ENCODE measurements around the gene OR2F1.

OR2F1 gene

DNA sequence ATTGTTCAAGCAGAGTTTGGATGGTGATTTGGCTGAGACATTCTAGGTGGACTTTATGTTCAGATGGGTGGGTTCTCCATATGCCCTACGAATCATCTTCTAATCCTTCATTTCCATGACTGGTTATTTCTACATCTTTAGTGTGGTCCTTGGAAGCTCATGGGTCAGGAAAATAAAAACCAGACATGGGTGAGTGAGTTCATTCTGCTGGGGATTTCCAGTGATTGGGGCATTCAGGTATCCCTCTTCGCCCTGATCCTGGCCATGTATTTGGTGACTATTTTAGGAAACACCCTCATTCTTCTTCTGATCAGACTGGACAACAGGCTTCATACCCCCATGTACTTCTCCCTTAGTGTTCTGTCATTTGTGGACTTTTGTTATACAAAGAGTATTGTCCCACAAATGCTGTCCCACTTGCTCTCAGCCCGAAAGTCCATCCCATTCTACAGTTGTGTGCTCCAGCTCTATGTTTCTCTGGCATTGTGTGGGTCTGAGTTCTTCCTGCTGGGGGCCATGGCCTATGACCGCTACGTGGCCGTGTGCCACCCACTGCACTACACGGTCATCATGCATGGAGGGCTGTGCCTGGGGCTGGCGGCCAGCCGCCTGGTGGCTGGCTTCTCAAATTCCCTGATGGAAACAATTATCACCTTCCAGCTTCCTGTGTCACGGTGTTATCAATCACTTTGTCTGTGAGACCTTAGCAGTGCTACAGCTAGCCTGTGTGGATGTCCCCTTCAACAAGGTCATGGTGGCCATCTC lies 26.3 kb downstream of the OR2F1 start:
- DNase-seq (ENCODE audit: low read depth, low spot score), result no peak
- no CpG with 5 or more reads among the region's 10 CpGs for WGBS (ENCODE audit: insufficient coverage, insufficient read length)
- no peak overlapping the region for H3K27ac ChIP-seq (ENCODE audit: low read length)

DNA sequence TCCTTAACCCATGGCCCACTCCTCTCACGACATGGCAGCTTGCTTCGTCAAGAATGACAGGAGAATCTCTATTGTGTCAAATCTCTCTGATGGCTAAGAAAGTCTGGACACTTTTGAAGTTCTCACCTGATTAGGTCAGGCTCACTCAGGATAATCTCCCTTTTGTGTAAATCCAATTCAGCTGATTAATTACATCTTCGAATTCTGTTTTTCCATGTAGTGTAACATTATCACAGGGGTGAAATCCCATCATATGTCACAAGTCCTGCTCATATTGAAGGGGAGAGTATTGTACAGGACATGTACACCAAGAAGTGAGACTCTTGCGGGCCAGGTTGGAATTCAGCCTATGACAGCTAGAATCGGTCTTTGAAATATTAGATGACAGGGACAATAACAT lies 29.3 kb downstream of the OR2F1 start:
- Histone ChIP-seq H3K4me1 (ENCODE audit: control insufficient read depth, insufficient read depth, low read length) (no peaks in the 10 kb centered on the region), H3K36me3 (ENCODE audit: control insufficient read depth, insufficient read depth, low read length) (no peaks in the 10 kb centered on the region), H3K4me3 (ENCODE audit: low read length) (no peak overlapping the region), H3K27ac (ENCODE audit: low read length) (no peak overlapping the region), H3K9me3 (ENCODE audit: control insufficient read depth, insufficient read depth, low read length) (no peaks in the 10 kb centered on the region), H3K27me3 (ENCODE audit: control insufficient read depth, insufficient read depth, low read length) (no peaks in the 10 kb centered on the region)
- no CpG with 5 or more reads among the region's 5 CpGs for WGBS (ENCODE audit: insufficient coverage, insufficient read length)
- no peak for DNase-seq (ENCODE audit: low read depth, low spot score)

More for the DNA sequence above, 26.3 kb downstream of the OR2F1 start:
- no peaks in the 10 kb centered on the region for H3K4me1 ChIP-seq (ENCODE audit: control insufficient read depth, insufficient read depth, low read length)
- no peaks in the 10 kb centered on the region for H3K27me3 ChIP-seq (ENCODE audit: control insufficient read depth, insufficient read depth, low read length)
- H3K36me3 ChIP-seq (ENCODE audit: control insufficient read depth, insufficient read depth, low read length), result no peaks in the 10 kb centered on the region
- H3K4me3 ChIP-seq (ENCODE audit: low read length), result no peak overlapping the region
- no peaks in the 10 kb centered on the region for H3K9me3 ChIP-seq (ENCODE audit: control insufficient read depth, insufficient read depth, low read length)

DNA sequence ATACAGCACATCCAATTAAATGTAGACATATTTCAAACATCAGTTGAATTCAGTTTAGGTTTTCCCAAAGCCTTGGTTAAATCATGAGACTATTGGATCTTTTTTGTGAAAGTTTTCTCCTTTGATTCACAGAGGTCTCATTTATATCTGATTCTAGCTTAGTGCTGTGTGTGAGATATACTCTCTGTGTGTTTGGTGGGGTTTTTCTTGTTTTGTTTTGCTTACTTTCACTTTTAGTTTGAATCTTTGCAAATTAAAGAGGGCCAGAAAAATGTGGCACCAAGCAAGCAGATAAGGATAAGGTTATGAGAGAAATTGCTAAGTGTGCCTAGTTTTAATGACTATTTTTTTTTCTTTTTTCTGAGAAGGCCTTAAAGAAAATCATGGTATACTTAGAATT lies 32.9 kb downstream of the OR2F1 start:
- H3K36me3 ChIP-seq (ENCODE audit: control insufficient read depth, insufficient read depth, low read length), result no peaks in the 10 kb centered on the region
- no peak overlapping the region for H3K4me3 ChIP-seq (ENCODE audit: low read length)
- no peak for DNase-seq (ENCODE audit: low read depth, low spot score)
- H3K27ac ChIP-seq (ENCODE audit: low read length), result no peak overlapping the region
- no peaks in the 10 kb centered on the region for H3K9me3 ChIP-seq (ENCODE audit: control insufficient read depth, insufficient read depth, low read length)
- H3K27me3 ChIP-seq (ENCODE audit: control insufficient read depth, insufficient read depth, low read length), result no peaks in the 10 kb centered on the region
- no peaks in the 10 kb centered on the region for H3K4me1 ChIP-seq (ENCODE audit: control insufficient read depth, insufficient read depth, low read length)

DNA sequence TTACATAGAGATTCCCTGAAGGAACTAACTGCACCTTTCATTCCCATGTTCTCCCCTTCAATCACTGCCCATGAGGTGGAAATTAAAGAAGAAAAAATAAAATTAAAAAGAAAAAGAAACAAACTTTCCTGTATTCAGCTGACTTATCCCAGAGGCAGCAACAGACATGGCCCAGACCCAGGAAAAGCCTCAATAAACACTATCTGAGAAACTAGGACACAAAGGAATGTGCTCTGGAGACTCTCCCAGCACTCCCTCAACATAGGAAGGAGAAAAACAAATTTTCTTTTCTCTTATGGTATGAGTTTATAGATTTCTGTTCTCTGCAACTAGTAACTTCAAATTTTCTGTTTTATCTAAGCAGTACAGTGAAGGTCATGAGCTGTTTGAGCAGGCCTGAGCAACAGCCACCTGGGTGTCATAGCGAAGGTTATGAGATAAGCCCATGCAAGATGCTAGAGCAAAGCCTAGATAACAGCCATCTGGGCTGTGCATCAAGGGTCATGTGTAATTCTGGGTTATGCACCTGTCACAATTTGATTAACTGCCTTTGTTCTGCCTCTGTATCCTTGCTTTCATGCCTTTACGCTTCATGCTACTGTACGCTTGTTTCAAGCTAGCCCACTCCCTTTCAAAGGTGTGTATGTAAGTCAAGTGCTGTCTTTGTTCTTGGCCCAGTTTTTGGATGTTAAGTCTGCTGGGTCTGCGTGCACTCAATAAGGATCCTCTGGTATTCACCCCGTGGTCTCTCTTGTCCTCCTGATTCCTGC lies 34.5 kb downstream of the OR2F1 start:
- Histone ChIP-seq H3K36me3 (ENCODE audit: control insufficient read depth, insufficient read depth, low read length) (no peaks in the 10 kb centered on the region), H3K9me3 (ENCODE audit: control insufficient read depth, insufficient read depth, low read length) (no peaks in the 10 kb centered on the region), H3K27ac (ENCODE audit: low read length) (no peak overlapping the region), H3K27me3 (ENCODE audit: control insufficient read depth, insufficient read depth, low read length) (no peaks in the 10 kb centered on the region), H3K4me1 (ENCODE audit: control insufficient read depth, insufficient read depth, low read length) (no peaks in the 10 kb centered on the region), H3K4me3 (ENCODE audit: low read length) (no peak overlapping the region)
- no CpG with 5 or more reads among the region's 5 CpGs for WGBS (ENCODE audit: insufficient coverage, insufficient read length)
- DNase-seq (ENCODE audit: low read depth, low spot score), result no peak

DNA sequence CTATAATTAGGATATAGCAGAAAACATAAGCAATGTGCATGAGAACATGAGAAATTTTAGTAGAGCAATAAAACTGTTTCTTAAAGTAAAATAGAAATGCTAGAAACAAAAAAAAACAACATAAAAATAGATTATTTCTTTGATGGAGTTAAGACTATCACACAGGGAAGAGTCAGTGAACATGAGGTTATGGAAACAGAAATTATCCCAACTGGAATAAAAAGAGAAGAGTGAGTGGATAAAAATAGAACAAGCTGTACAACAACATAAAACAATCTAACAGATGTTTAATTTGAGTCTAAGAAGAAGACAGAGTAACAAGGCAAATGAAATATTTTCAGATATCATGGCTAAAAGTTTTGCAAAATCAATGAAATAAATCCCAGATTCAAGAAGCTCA lies 38.0 kb downstream of the OR2F1 start:
- H3K27me3 ChIP-seq (ENCODE audit: control insufficient read depth, insufficient read depth, low read length), result no peaks in the 10 kb centered on the region

DNA sequence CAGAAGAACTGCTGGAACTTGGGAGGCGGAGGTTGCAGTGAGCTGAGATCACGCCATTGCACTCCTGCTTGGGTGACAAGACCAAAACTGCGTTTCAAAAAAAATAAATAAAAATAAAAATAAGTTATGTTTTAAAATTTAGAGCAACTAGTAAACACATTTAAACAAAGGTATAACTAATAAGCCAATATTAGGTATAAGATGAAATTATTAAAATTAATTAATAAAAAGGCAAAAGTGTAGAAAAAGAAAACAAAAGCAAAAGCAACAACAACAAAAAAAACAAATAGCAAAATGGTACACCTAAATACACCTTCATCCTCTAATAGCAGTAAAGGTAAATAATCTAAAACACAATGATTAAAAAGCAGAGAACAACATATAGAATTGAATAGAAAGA lies 39.3 kb downstream of the OR2F1 start:
- H3K9me3 ChIP-seq (ENCODE audit: control insufficient read depth, insufficient read depth, low read length), result no peaks in the 10 kb centered on the region
- no peak overlapping the region for H3K4me3 ChIP-seq (ENCODE audit: low read length)
- H3K27me3 ChIP-seq (ENCODE audit: control insufficient read depth, insufficient read depth, low read length), result no peaks in the 10 kb centered on the region
- H3K27ac ChIP-seq (ENCODE audit: low read length), result no peak overlapping the region
- WGBS (ENCODE audit: insufficient coverage, insufficient read length), result no CpG with 5 or more reads among the region's 3 CpGs
- H3K4me1 ChIP-seq (ENCODE audit: control insufficient read depth, insufficient read depth, low read length), result no peaks in the 10 kb centered on the region
- DNase-seq (ENCODE audit: low read depth, low spot score), result no peak
- H3K36me3 ChIP-seq (ENCODE audit: control insufficient read depth, insufficient read depth, low read length), result no peaks in the 10 kb centered on the region

More for the DNA sequence above, 38.0 kb downstream of the OR2F1 start:
- no peak overlapping the region for H3K4me3 ChIP-seq (ENCODE audit: low read length)
- H3K27ac ChIP-seq (ENCODE audit: low read length), result no peak overlapping the region
- no peaks in the 10 kb centered on the region for H3K36me3 ChIP-seq (ENCODE audit: control insufficient read depth, insufficient read depth, low read length)
- H3K9me3 ChIP-seq (ENCODE audit: control insufficient read depth, insufficient read depth, low read length), result no peaks in the 10 kb centered on the region
- no peak for DNase-seq (ENCODE audit: low read depth, low spot score)
- H3K4me1 ChIP-seq (ENCODE audit: control insufficient read depth, insufficient read depth, low read length), result no peaks in the 10 kb centered on the region

DNA sequence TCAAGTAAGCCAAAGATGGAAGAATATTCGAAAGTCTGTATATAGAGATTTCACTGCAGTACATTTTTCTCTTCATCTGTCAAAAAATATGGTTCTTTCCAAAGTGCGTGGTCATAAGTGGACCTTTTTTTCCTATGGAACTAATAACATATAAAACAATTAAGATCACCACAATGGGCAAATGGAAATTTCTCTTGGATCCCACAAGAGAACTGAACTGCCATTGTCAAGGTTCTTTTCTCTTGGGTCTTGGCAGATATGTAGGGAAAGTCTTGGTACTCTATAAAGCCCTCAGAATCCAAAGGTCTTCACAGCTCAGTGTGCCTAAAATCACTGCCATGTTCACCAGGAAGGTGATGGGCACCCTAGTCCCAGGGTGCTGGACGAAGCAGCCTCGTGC lies 45.4 kb downstream of the OR2F1 start, which contains the start of gene OR6B1:
TSS of gene OR6B1 (plus strand) at position 301 of the 400 bp plus-strand sequence. CDS start 3,677 bp downstream, outside the sequence.
- Histone ChIP-seq H3K36me3 (ENCODE audit: control insufficient read depth, insufficient read depth, low read length) (no peaks in the 10 kb centered on the region), H3K27me3 (ENCODE audit: control insufficient read depth, insufficient read depth, low read length) (no peaks in the 10 kb centered on the region), H3K4me1 (ENCODE audit: control insufficient read depth, insufficient read depth, low read length) (no peaks in the 10 kb centered on the region), H3K27ac (ENCODE audit: low read length) (no peak within 1 kb of the TSS), H3K4me3 (ENCODE audit: low read length) (no peak within 1 kb of the TSS), H3K9me3 (ENCODE audit: control insufficient read depth, insufficient read depth, low read length) (no peaks in the 10 kb centered on the region)
- whole genome bisulfite sequencing (ENCODE audit: insufficient coverage, insufficient read length), result no CpG with 5 or more reads among the region's 4 CpGs
- DNase-seq (ENCODE audit: low read depth, low spot score), result no peak

DNA sequence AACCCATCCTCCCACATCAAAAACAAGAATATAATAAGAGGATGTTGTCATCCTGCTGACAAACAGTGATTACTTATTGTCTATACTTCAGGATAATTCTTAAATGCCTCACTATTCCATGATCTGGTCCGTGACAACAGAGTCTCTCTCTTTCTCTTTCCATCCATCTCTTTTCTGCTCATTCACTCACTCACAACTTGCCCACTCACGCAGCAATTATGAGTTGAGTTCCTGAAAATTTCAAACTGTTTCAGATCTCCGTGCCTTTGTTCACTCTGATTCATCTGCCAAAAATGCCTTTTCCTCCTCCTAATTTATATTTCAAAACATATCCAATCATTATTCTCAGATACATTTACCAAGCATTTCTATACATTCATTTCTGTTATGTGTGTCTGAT lies 46.9 kb downstream of the OR2F1 start:
- WGBS (ENCODE audit: insufficient coverage, insufficient read length), result no CpG with 5 or more reads among the region's 3 CpGs

DNA sequence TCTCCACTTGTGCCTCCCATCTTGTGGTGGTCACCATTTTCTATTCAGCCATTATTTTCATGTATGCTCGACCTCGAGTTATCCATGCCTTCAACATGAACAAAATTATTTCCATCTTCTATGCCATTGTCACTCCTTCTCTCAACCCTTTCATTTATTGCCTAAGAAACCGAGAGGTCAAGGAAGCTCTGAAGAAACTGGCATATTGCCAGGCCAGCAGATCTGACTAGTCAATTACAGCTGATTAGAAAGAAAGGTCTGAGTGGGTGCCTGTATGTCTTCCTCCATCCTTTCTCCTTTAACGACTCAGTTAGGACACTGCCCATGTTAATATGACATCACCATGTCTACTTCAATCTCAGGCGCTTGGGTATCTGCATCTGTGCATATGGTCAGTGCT lies 50.1 kb downstream of the OR2F1 start:
- H3K27me3 ChIP-seq (ENCODE audit: control insufficient read depth, insufficient read depth, low read length), result no peaks in the 10 kb centered on the region
- H3K9me3 ChIP-seq (ENCODE audit: control insufficient read depth, insufficient read depth, low read length), result peaks cover 2% of the 10 kb centered on the region; the same call in 1 of the 2 replicates
- no CpG with 5 or more reads among the region's 5 CpGs for WGBS (ENCODE audit: insufficient coverage, insufficient read length)
- H3K36me3 ChIP-seq (ENCODE audit: control insufficient read depth, insufficient read depth, low read length), result no peaks in the 10 kb centered on the region
- H3K27ac ChIP-seq (ENCODE audit: low read length), result no peak overlapping the region
- no peaks in the 10 kb centered on the region for H3K4me1 ChIP-seq (ENCODE audit: control insufficient read depth, insufficient read depth, low read length)
- no peak for DNase-seq (ENCODE audit: low read depth, low spot score)
- H3K4me3 ChIP-seq (ENCODE audit: low read length), result no peak overlapping the region

More for the DNA sequence above, 46.9 kb downstream of the OR2F1 start:
- no peaks in the 10 kb centered on the region for H3K9me3 ChIP-seq (ENCODE audit: control insufficient read depth, insufficient read depth, low read length)
- no peaks in the 10 kb centered on the region for H3K27me3 ChIP-seq (ENCODE audit: control insufficient read depth, insufficient read depth, low read length)
- no peaks in the 10 kb centered on the region for H3K36me3 ChIP-seq (ENCODE audit: control insufficient read depth, insufficient read depth, low read length)
- no peak for DNase-seq (ENCODE audit: low read depth, low spot score)
- no peak overlapping the region for H3K27ac ChIP-seq (ENCODE audit: low read length)
- no peak overlapping the region for H3K4me3 ChIP-seq (ENCODE audit: low read length)
- no peaks in the 10 kb centered on the region for H3K4me1 ChIP-seq (ENCODE audit: control insufficient read depth, insufficient read depth, low read length)

DNA sequence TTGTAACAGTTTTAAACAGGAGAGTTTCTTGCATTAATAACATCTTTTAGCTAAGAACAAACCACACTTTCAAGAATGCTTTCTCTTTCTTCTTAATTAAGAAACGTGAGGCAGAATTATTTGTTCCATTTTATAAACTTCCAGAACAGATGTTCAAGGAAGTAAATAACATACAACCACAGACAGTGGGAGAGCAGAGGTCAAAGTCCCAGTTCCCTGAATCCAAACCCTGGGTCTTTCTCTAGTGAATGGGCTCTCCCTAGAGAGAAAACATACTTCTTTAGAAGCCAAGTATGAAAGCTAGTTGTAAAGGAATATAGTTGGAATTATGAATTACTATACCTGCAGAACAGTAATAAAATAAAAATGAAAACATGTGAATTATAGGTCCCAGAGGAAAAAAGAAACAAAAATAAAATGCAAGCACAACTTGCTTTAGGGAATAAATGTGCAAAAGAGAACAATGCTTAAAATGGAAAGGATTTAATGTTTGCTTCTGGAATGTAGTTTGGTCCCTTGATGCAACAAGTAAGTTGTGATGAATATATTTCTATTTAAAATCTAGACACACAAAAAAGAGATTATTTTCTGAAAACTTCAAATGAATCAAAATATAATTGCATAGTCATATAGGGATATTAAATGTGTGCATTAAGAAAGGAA lies 51.5 kb downstream of the OR2F1 start:
- no peaks in the 10 kb centered on the region for H3K27me3 ChIP-seq (ENCODE audit: control insufficient read depth, insufficient read depth, low read length)
- no CpG with 5 or more reads among the region's 1 CpG for WGBS (ENCODE audit: insufficient coverage, insufficient read length)
- no peak overlapping the region for H3K27ac ChIP-seq (ENCODE audit: low read length)
- peaks cover 2% of the 10 kb centered on the region for H3K9me3 ChIP-seq (ENCODE audit: control insufficient read depth, insufficient read depth, low read length)
- no peaks in the 10 kb centered on the region for H3K36me3 ChIP-seq (ENCODE audit: control insufficient read depth, insufficient read depth, low read length)
- DNase-seq (ENCODE audit: low read depth, low spot score), result no peak
- H3K4me1 ChIP-seq (ENCODE audit: control insufficient read depth, insufficient read depth, low read length), result no peaks in the 10 kb centered on the region
- H3K4me3 ChIP-seq (ENCODE audit: low read length), result no peak overlapping the region
